Measurements from ENCODE around the gene ATP6V0D1. TPM values are rescaled to one million over a fixed set of nuclear protein-coding genes. Genes with fewer than 3 reads are reported as not detected.
A peak's percentile ranks its signal among the peaks of the same experiment; 100 is the strongest.

ATP6V0D1 gene
- polyA plus RNA-seq, 2 of the 4 experiments (the other 2 are of a cell fraction), result 45.7 to 103 TPM

- peak overlapping the region in 1 of 2 experiments; percentile 68; a peak in 3 of 6 replicates for H3K27ac ChIP-seq
- TF ChIP-seq CHD4 (IDR thresholded peaks at IDR 0.05; ENCODE audit: borderline replicate concordance), result no peak
- no peak for TF ChIP-seq USF2 (IDR thresholded peaks at IDR 0.05)
- no peak for TF ChIP-seq SREBF2 (IDR thresholded peaks at IDR 0.05)
- no peak for TF ChIP-seq CBX8 (IDR thresholded peaks at IDR 0.05)
- TF ChIP-seq RNF2 (IDR thresholded peaks at IDR 0.05; ENCODE audit: borderline replicate concordance, low read depth), result no peak
- no peak for TF ChIP-seq E2F6 (IDR thresholded peaks at IDR 0.05; ENCODE audit: borderline replicate concordance, low read depth)
- no peak for TF ChIP-seq ELK1 (IDR thresholded peaks at IDR 0.05; ENCODE audit: low read depth, low read length)
- no peak for TF ChIP-seq REST (IDR thresholded peaks at IDR 0.05)
- no peak for TF ChIP-seq RCOR1 (IDR thresholded peaks at IDR 0.05; ENCODE audit: low read depth, low read length)
- no peak for TF ChIP-seq POLR2A (IDR thresholded peaks at IDR 0.05; ENCODE audit: low read length)
- TF ChIP-seq KDM1A (IDR thresholded peaks at IDR 0.05; ENCODE audit: low read depth), result no peak
- TF ChIP-seq ZNF302 (CRISPR knock-in tag; IDR thresholded peaks at IDR 0.05), result no peak
- TF ChIP-seq SMC3 (IDR thresholded peaks at IDR 0.05), result no peak
- no peak for TF ChIP-seq KDM5A (IDR thresholded peaks at IDR 0.05)
- no peak for TF ChIP-seq ESRRA (IDR thresholded peaks at IDR 0.05; ENCODE audit: borderline replicate concordance, low read length)
- no peak for TF ChIP-seq CHD2 (IDR thresholded peaks at IDR 0.05; ENCODE audit: low read length, partially characterized antibody)
- H3K4me3 ChIP-seq, result no peak overlapping the region
- 92% methylated on average over 9 of the region's 15 CpGs for WGBS (ENCODE audit: missing lambda C conversion rate)
- ATAC-seq (no peak), FAIRE-seq (no peak), DNase-seq (ENCODE audit: low read depth in 1 of 2, low spot score in 1 of 2) (no peak)
- POLR2A ChIA-PET, result no interaction called here
- peaks cover 15% of the 10 kb centered on the region for H3K4me1 ChIP-seq
- no peak overlapping the region; the same call in 2 of the 3 replicates for H3K4me2 ChIP-seq
- no peaks in the 10 kb centered on the region for H3K9me3 ChIP-seq
- CTCF ChIA-PET, result interaction anchor here (1.2 to 1.5 kb wide), 3 partner anchors 9 to 31 kb away, joined by 3 to 5 read pairs (median 4); no protein-coding TSS in a partner anchor
These were observed 83.7 kb downstream of the ATP6V0D1 start for GRCh38 chr16:67397036-67397801.

GRCh38 chr16:67396159-67397035 lies 84.6 kb downstream of the ATP6V0D1 start:
- ChIA-PET CTCF (interaction anchor here (0.9 to 2.3 kb wide), 5 partner anchors 10 to 69 kb away, joined by 3 to 8 read pairs (median 3); partner anchors contain the start of genes KCTD19 and LRRC36), POLR2A (no interaction called here)
- H3K27ac ChIP-seq, result peak overlapping the region; percentile 28 to 68; a peak in 3 of 6 replicates
- FAIRE-seq (no peak), ATAC-seq (peak; percentile 30 to 37; a peak in 5 of 6 replicates), DNase-seq (ENCODE audit: low read depth in 1 of 2, low spot score in 1 of 2) (peak; percentile 67 to 84)
- peak overlapping the region; percentile 66 for H3K4me2 ChIP-seq
- 68% methylated on average over 8 of the region's 31 CpGs for WGBS (ENCODE audit: missing lambda C conversion rate)
- TF ChIP-seq CBX2 (IDR thresholded peaks at IDR 0.05; ENCODE audit: borderline replicate concordance, low read depth) (no peak), HEYL (CRISPR knock-in tag; IDR thresholded peaks at IDR 0.05) (no peak), SREBF2 (IDR thresholded peaks at IDR 0.05) (no peak), NFE2L2 (conservative IDR thresholded peaks at IDR 0.05; ENCODE audit: low read length) (no peak), EHMT2 (IDR thresholded peaks at IDR 0.05; ENCODE audit: low read depth) (no peak)
- H3K4me3 ChIP-seq, result no peak overlapping the region
- H3K4me1 ChIP-seq, result peaks cover 15% of the 10 kb centered on the region
- no peaks in the 10 kb centered on the region for H3K9me3 ChIP-seq
